HL-60 (cell line): ENCODE data around the gene NF1.
A peak's percentile ranks its signal among the peaks of the same experiment; 100 is the strongest.

Source experiments
- CTCF ChIP-seq: IDR thresholded peaks from one replicate; pipeline ENCODE4 v1.5.1; 2011; ENCODE audit warnings: low read length, control low read depth, inconsistent platforms; ENCODE audit not compliant: insufficient read depth
- POLR2AphosphoS5 ChIP-seq: IDR thresholded peaks from 2 replicates; pipeline ENCODE4 v1.6.1; 2012; ENCODE audit warnings: low read depth
- REST ChIP-seq: IDR thresholded peaks from 2 replicates; pipeline ENCODE4 v1.6.1; 2012; ENCODE audit warnings: low read depth; ENCODE audit not compliant: insufficient replicate concordance
- SPI1 ChIP-seq: IDR thresholded peaks from 2 replicates; pipeline ENCODE4 v1.6.1; 2012; ENCODE audit warnings: low read depth, mild to moderate bottlenecking, borderline replicate concordance

- TF ChIP-seq CTCF (peak; percentile 44), SPI1 (peak; percentile 45; the same call in 1 of the 2 replicates), REST (no peak), POLR2AphosphoS5 (no peak)
Measured at GRCh38 chr17:31068291-31068690, 26.5 kb upstream of the NF1 start.
